ENCODE measurements around the gene CYTH3. TPM values are rescaled to one million over a fixed set of nuclear protein-coding genes. Genes with fewer than 3 reads are reported as not detected.
A peak's percentile ranks its signal among the peaks of the same experiment; 100 is the strongest.

CYTH3 gene
- total and polyA plus RNA-seq, 12 donors: 15.9 to 27.9 (median 20.5) TPM

DNA sequence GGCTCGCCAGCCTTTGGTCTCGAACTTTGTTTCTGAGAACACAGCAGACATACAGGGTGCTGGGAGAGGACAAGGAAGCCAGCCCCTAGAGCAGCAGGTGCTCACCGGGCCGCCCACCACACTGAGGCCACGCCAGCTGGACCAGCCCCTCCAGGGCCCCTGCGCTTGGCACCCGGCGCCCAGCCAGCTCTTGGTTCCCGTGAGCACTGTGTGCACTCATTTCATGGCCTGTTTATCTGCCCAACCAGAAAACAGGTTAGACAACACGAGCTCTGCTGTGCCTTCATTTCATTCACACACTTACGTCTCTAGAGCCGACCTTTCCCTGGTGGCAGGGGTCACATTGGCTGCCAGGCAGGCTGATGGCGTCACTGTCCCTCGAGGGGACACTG is 104.0 kb downstream of the CYTH3 start:
- no peaks in the 10 kb centered on the region for H3K9me3 ChIP-seq
- ATAC-seq: peak in 4 of 8 donors; percentile 12 to 37 (median 18)
- H3K4me3 ChIP-seq: no peak overlapping the region
- intact Hi-C loops (cut with DNase I): loop anchor here in 4 of 10 donors (5.0 to 10.0 kb wide), 4 partner anchors 34 to 106 kb away; partner anchors contain the start of gene CYTH3 (in 1 of the 4)
- H3K27me3 ChIP-seq: no peaks in the 10 kb centered on the region
- peaks cover 15 to 79% (median 39%) of the 10 kb centered on the region in 9 donors for H3K4me1 ChIP-seq
- peaks cover 0 to 81% (median 16%) of the 10 kb centered on the region in 9 donors for H3K36me3 ChIP-seq
- peak in 1 of 2 donors; percentile 37 for DNase-seq
- WGBS, 2 donors: 62 to 66% methylated on average over 14 of the region's 14 CpGs
- TF ChIP-seq, protein P1, sequence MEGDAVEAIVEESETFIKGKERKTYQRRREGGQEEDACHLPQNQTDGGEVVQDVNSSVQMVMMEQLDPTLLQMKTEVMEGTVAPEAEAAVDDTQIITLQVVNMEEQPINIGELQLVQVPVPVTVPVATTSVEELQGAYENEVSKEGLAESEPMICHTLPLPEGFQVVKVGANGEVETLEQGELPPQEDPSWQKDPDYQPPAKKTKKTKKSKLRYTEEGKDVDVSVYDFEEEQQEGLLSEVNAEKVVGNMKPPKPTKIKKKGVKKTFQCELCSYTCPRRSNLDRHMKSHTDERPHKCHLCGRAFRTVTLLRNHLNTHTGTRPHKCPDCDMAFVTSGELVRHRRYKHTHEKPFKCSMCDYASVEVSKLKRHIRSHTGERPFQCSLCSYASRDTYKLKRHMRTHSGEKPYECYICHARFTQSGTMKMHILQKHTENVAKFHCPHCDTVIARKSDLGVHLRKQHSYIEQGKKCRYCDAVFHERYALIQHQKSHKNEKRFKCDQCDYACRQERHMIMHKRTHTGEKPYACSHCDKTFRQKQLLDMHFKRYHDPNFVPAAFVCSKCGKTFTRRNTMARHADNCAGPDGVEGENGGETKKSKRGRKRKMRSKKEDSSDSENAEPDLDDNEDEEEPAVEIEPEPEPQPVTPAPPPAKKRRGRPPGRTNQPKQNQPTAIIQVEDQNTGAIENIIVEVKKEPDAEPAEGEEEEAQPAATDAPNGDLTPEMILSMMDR (IDR thresholded peaks at IDR 0.05): no peak
- peak overlapping the region in 8 of 10 donors; percentile 27 to 78 (median 70) for H3K27ac ChIP-seq

DNA sequence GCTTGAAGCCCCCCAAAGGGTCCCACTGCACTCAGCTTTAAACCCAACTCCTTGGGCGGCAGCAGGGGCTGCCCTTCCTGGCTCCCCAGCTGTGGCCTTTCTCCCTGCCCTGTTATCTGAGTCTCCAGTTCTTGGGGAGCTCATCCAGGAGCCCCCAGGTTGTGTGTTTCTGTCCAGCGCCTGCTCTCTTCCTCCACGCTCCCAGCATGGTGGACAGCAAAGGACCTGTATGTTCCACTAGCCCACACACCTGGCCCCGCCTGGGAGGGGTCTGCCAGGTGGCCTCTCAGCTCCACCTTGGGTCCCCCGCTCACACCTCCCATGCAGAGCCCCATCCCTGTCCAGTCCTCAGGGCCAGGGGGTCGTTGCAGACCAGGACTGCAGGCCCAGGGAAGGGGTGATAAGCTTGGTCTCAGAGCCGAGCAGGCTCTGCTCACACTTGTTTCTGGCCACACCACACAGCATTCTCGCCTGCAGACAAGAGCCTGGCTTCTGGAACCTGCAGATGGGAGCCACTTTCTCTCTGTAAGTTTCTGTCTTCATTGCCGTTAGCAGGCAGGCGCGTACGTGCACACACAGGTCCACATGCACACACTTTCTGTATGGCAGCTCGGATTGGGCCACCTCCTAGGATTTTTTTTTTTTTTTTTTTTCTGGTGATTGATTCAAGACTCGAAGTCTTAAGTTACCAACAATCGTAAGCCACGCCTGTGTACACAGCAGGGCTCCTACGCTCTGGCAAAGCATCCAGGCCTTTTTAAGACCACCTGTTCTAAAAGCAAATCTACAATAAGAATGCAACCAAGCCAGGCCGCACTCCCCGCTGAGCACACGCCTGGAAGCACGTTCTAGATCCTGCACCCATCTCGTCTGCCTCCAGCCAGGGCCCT is 104.6 kb downstream of the CYTH3 start:
- Histone ChIP-seq H3K27me3 (no peaks in the 10 kb centered on the region), H3K27ac (peak overlapping the region in 9 of 10 donors; percentile 31 to 78 (median 70)), H3K9me3 (no peaks in the 10 kb centered on the region), H3K4me3 (no peak overlapping the region), H3K4me1 (peaks cover 18 to 79% (median 39%) of the 10 kb centered on the region in 9 donors), H3K36me3 (peaks cover 0 to 81% (median 16%) of the 10 kb centered on the region in 9 donors)
- intact Hi-C loops (cut with DNase I): loop anchor here in 4 of 10 donors (5.0 to 10.0 kb wide), 4 partner anchors 34 to 107 kb away; partner anchors contain the start of gene CYTH3 (in 1 of the 4)
- DNase-seq (no peak), ATAC-seq (peak in 3 of 8 donors; percentile 11 to 18 (median 17))
- 83% methylated on average over 22 of the region's 22 CpGs for WGBS, 2 donors
- TF ChIP-seq, protein P1 (IDR thresholded peaks at IDR 0.05): no peak

DNA sequence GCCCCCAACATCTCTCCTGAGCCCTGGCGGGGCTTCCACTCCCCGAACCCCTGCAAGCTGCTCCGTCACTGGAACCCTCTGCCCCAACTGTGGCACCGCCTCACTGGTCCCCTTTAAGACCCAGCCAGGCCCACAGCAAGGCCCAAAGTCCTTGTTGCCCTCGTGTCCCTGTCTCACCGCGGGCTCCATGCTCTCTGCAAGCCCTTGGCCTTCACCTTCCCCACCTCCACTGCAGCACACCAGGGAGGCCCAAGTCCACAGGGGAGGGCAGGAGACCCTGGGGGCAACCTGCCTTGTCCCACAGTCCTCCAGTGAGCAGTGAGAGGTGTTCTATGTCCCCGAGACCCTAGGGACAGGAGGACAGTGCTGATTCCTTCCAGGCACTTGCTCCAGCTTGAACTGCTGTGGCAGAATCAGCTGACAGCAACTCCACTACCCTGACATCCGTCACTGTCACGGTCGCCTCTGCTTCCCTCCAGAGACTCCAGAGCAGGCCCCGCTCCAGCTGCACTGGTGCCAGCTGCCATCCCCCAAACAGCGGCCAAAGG is 105.3 kb downstream of the CYTH3 start:
- Histone ChIP-seq H3K9me3 (no peaks in the 10 kb centered on the region), H3K4me3 (no peak overlapping the region), H3K27ac (peak overlapping the region; percentile 22 to 78 (median 58)), H3K4me1 (peaks cover 20 to 79% (median 40%) of the 10 kb centered on the region in 9 donors), H3K36me3 (peaks cover 0 to 82% (median 16%) of the 10 kb centered on the region in 9 donors), H3K27me3 (no peaks in the 10 kb centered on the region)
- 48 to 63% methylated on average over 13 of the region's 13 CpGs for WGBS, 2 donors
- peak; percentile 58 to 60 for DNase-seq
- peak in 7 of 8 donors; percentile 51 to 71 (median 67) for ATAC-seq
- intact Hi-C loops (cut with DNase I): loop anchor here in 4 of 10 donors (5.0 to 10.0 kb wide), 4 partner anchors 35 to 108 kb away; partner anchors contain the start of gene CYTH3 (in 1 of the 4)
- TF ChIP-seq, protein P1 (IDR thresholded peaks at IDR 0.05): no peak

DNA sequence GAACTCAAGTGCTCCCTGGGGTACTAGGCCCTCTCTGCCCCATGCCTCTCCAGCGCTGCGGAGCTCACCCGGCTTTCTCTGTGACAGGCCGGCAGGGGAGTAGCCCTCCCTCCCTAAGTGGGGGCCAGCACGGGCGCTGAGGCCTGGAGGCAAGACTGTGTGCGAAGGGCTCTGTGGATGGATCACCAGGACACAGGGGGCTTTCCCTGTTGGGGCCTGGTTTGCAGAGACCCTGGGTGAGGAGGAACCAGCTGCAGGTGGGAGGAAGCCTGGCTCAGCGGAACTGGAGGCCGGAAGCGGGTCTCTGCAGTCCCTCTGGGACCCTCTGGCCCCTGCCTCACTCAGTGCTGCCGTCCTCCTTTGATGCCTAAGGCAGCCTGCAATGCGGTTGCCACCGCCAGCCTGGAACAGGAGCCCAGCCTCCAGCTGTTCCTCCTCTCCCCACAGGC is 106.0 kb downstream of the CYTH3 start:
- 78 to 79% methylated on average over 12 to 13 of the region's 13 CpGs for WGBS, 2 donors
- TF ChIP-seq, protein P1 (IDR thresholded peaks at IDR 0.05): no peak
- intact Hi-C loops (cut with DNase I): loop anchor here in 4 of 10 donors (5.0 to 10.0 kb wide), 4 partner anchors 36 to 108 kb away; partner anchors contain the start of gene CYTH3 (in 1 of the 4)

More for the DNA sequence above, 106.0 kb downstream of the CYTH3 start:
- Histone ChIP-seq H3K4me1 (peaks cover 26 to 79% (median 45%) of the 10 kb centered on the region in 9 donors), H3K36me3 (peaks cover 0 to 86% (median 18%) of the 10 kb centered on the region in 9 donors), H3K9me3 (no peaks in the 10 kb centered on the region), H3K27ac (peak overlapping the region in 9 of 10 donors; percentile 17 to 78 (median 65)), H3K4me3 (no peak overlapping the region), H3K27me3 (no peaks in the 10 kb centered on the region)
- ATAC-seq (no peak), DNase-seq (peak in 1 of 2 donors; percentile 24)

Measured in heart right ventricle (tissue), 16 donors.